Neural progenitor cell (in vitro differentiated cells): ENCODE data around the gene DIAPH3. TPM values are rescaled to one million over a fixed set of nuclear protein-coding genes. Genes with fewer than 3 reads are reported as not detected.

ENCODE experiments used
- DNase-seq: peaks from one replicate; pipeline ENCODE4 v3.0.0-alpha.2; 2016; ENCODE audit warnings: low spot score
- H2AFZ ChIP-seq: fragments of 200-600 bp; sonication (generic); replicated peaks from 2 replicates; pipeline ENCODE4 v1.6.1; 2016; ENCODE audit warnings: antibody characterized with exemption
- H3F3A ChIP-seq: fragments of 200-600 bp; sonication (generic); 2 replicates; pipeline ENCODE4 v1.6.1; 2016; ENCODE audit warnings: antibody characterized with exemption, low read depth
- H3K27ac ChIP-seq: fragments of 200-600 bp; sonication (generic); 2 replicates; pipeline ENCODE4 v1.5.1; 2016; ENCODE audit warnings: mild to moderate bottlenecking
- H3K27me3 ChIP-seq: fragments of 200-600 bp; sonication (generic); 2 replicates; pipeline ENCODE4 v1.6.1; 2016; ENCODE audit warnings: mild to moderate bottlenecking, moderate library complexity
- H3K36me3 ChIP-seq: fragments of 200-600 bp; sonication (generic); 2 replicates; pipeline ENCODE4 v1.5.1; 2016
- H3K4me1 ChIP-seq: fragments of 200-600 bp; sonication (generic); 2 replicates; pipeline ENCODE4 v1.6.1; 2016; ENCODE audit warnings: mixed run types
- H3K4me2 ChIP-seq: fragments of 200-600 bp; sonication (generic); 2 replicates; pipeline ENCODE4 v1.6.1; 2016
- H3K4me3 ChIP-seq: fragments of 200-600 bp; sonication (generic); 2 replicates; pipeline ENCODE4 v1.5.1; 2016
- H3K79me2 ChIP-seq: fragments of 200-600 bp; sonication (generic); 2 replicates; pipeline ENCODE4 v1.6.1; 2016; ENCODE audit warnings: low read depth
- H3K9ac ChIP-seq: fragments of 200-600 bp; sonication (generic); 2 replicates; pipeline ENCODE4 v1.6.1; 2016
- H3K9me3 ChIP-seq: fragments of 200-600 bp; sonication (generic); 2 replicates; pipeline ENCODE4 v1.5.1; 2016; ENCODE audit warnings: low read depth
- H4K20me1 ChIP-seq: fragments of 200-600 bp; sonication (generic); 2 replicates; pipeline ENCODE4 v1.6.1; 2016; ENCODE audit warnings: low read depth
- H3K27ac Mint-ChIP-seq: 3 replicates; pipeline ENCODE4 v1.8.0; 2021; ENCODE audit warnings: mixed read lengths
- H3K27me3 Mint-ChIP-seq: 2 replicates; pipeline ENCODE4 v1.8.0; 2022; ENCODE audit warnings: low read depth, mild to moderate bottlenecking, inconsistent platforms, moderate library complexity, mixed read lengths; ENCODE audit not compliant: insufficient read depth
- H3K36me3 Mint-ChIP-seq: 3 replicates; pipeline ENCODE4 v1.8.0; 2021; ENCODE audit warnings: mixed read lengths
- H3K4me1 Mint-ChIP-seq: 3 replicates; pipeline ENCODE4 v1.8.0; 2021; ENCODE audit warnings: mixed read lengths
- H3K4me3 Mint-ChIP-seq: 3 replicates; pipeline ENCODE4 v1.8.0; 2021; ENCODE audit warnings: mild to moderate bottlenecking, moderate library complexity, mixed read lengths
- H3K9me3 Mint-ChIP-seq: 3 replicates; pipeline ENCODE4 v1.8.0; 2020; ENCODE audit warnings: mixed read lengths
- EZH2 ChIP-seq: fragments of 200-600 bp; sonication (generic); IDR thresholded peaks from 2 replicates; pipeline ENCODE4 v1.6.1; 2017; ENCODE audit warnings: antibody characterized with exemption, mild to moderate bottlenecking, moderate library complexity
- EZH2phosphoT487 ChIP-seq: fragments of 200-600 bp; sonication (generic); IDR thresholded peaks from 2 replicates; pipeline ENCODE4 v1.6.1; 2017; ENCODE audit warnings: antibody characterized with exemption
- total RNA-seq: library from RNA; depleted of rRNA; stranded (reverse); fragments of >200 nt; gene quantifications from 2 replicates; pipeline ENCODE4 v1.2.3, GENCODE V29; 2015; ENCODE audit warnings: low replicate concordance
- TF ChIP-seq, protein P1 (sequence below): fragments of 200-600 bp; sonication (generic); IDR thresholded peaks from 2 replicates; pipeline ENCODE4 v1.5.1; 2017; ENCODE audit warnings: antibody characterized with exemption, mild to moderate bottlenecking

DIAPH3 gene
- total RNA-seq, 1 donor from 2014 or later: 51.5 TPM

DNA sequence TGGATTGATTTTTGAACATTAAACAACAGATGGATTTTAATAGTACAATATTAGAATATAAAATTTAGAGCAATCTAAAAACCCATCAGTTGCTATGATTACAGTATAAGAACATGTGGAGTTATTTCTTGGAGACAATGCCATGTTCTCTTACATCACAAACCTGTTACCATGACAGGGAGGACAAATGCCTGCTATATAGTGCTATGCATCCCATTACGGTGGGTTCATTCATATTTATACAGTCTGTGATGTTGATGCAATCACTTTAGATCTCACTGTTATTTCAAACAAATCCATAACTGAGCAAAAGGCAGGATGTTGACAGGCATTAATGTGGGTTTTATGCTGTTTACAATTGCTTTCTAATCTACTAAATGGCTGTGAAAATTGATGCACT is 467.5 kb downstream of the DIAPH3 start:
- H2AFZ ChIP-seq: no peak overlapping the region
- DNase-seq: no peak
- TF ChIP-seq EZH2 (no peak), EZH2phosphoT487 (no peak)
- TF ChIP-seq, protein P1, sequence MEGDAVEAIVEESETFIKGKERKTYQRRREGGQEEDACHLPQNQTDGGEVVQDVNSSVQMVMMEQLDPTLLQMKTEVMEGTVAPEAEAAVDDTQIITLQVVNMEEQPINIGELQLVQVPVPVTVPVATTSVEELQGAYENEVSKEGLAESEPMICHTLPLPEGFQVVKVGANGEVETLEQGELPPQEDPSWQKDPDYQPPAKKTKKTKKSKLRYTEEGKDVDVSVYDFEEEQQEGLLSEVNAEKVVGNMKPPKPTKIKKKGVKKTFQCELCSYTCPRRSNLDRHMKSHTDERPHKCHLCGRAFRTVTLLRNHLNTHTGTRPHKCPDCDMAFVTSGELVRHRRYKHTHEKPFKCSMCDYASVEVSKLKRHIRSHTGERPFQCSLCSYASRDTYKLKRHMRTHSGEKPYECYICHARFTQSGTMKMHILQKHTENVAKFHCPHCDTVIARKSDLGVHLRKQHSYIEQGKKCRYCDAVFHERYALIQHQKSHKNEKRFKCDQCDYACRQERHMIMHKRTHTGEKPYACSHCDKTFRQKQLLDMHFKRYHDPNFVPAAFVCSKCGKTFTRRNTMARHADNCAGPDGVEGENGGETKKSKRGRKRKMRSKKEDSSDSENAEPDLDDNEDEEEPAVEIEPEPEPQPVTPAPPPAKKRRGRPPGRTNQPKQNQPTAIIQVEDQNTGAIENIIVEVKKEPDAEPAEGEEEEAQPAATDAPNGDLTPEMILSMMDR: no peak

DNA sequence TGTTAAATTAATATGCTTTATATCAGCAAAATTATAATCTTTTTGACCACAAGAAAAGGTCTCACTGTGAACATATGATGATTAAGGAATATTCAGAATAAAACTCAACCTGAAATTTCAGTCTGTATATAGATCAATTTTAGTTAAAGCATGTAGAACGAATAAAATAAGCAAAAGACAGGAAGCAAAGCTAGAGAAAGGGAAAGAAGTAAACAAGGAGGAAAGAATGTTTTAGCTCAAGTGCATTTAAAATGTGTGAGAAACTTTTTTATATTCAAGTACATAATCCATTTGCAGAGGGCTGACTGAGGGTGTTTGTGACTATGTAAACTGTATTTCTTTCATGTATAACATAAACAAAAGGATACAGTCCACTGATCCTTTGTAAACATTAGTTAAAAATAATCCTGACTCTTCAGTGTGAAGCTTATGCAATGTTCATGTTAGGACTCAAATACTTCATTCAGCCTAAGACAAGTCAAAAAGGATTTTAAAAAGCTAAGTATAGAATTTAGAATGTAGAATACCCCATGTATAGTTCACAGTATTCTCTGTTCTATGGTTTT is 472.1 kb downstream of the DIAPH3 start:
- Mint-ChIP-seq H3K4me3 (no peak overlapping the region), H3K36me3 (no peaks in the 10 kb centered on the region), H3K4me1 (peaks cover 11% of the 10 kb centered on the region), H3K9me3 (no peaks in the 10 kb centered on the region), H3K27me3 (no peaks in the 10 kb centered on the region), H3K27ac (no peak overlapping the region)
- H2AFZ ChIP-seq: no peak overlapping the region
- no peak overlapping the region for H3K9ac ChIP-seq
- H3K9me3 ChIP-seq: no peaks in the 10 kb centered on the region
- H3K79me2 ChIP-seq: no peaks in the 10 kb centered on the region
- peaks cover 37% of the 10 kb centered on the region for H3K4me1 ChIP-seq
- no peak overlapping the region for H3K27ac ChIP-seq
- no peaks in the 10 kb centered on the region for H4K20me1 ChIP-seq
- no peak for DNase-seq
- H3K4me3 ChIP-seq: no peak overlapping the region
- no peaks in the 10 kb centered on the region for H3K27me3 ChIP-seq
- peaks cover 18% of the 10 kb centered on the region for H3F3A ChIP-seq
- H3K36me3 ChIP-seq: no peaks in the 10 kb centered on the region
- no peak overlapping the region for H3K4me2 ChIP-seq
- TF ChIP-seq EZH2phosphoT487 (no peak), EZH2 (no peak)
- TF ChIP-seq, protein P1: no peak

More for the DNA sequence above, 467.5 kb downstream of the DIAPH3 start:
- Mint-ChIP-seq H3K9me3 (no peaks in the 10 kb centered on the region), H3K27ac (no peak overlapping the region), H3K4me1 (peaks cover 1% of the 10 kb centered on the region), H3K4me3 (no peak overlapping the region), H3K36me3 (peaks cover 2% of the 10 kb centered on the region), H3K27me3 (peaks cover 2% of the 10 kb centered on the region)
- no peaks in the 10 kb centered on the region for H3K79me2 ChIP-seq
- H3K9ac ChIP-seq: no peak overlapping the region
- no peaks in the 10 kb centered on the region for H3K36me3 ChIP-seq
- H3K27ac ChIP-seq: no peak overlapping the region
- no peak overlapping the region for H3K4me2 ChIP-seq
- no peaks in the 10 kb centered on the region for H3F3A ChIP-seq
- no peaks in the 10 kb centered on the region for H3K9me3 ChIP-seq
- H3K4me3 ChIP-seq: no peak overlapping the region
- no peaks in the 10 kb centered on the region for H4K20me1 ChIP-seq
- H3K4me1 ChIP-seq: peaks cover 8% of the 10 kb centered on the region
- H3K27me3 ChIP-seq: no peaks in the 10 kb centered on the region

DNA sequence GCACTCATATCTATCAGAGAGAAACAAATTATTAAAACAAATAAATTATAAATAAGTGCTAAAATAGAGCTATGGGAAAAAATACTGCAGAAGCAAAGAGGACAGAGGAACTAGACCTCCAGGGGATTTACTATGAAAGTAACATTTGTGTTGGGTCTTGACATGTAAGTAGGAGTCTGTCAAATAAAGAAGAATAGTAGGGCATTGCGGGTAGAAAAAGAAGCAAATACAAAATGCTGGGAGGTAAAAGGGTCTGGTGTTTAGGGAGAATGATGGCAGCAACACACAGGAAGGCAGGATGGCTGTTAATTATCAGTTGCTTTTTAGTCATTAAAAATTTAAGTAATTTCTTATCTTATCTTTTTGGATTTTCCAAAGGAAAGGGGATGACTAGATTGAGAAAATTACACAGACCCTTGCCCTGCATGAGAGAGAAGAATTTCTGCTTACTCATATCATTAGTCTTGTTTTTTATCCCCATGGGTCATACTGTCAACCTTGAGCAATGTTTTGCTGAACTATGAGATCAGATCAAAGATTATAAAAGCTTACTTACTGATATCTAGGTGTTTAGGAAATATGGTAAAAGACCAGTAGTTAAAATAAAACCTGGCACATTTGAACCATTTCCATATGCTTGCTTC is 472.7 kb downstream of the DIAPH3 start:
- peaks cover 18% of the 10 kb centered on the region for H3F3A ChIP-seq
- H3K4me2 ChIP-seq: no peak overlapping the region
- H3K27ac ChIP-seq: no peak overlapping the region
- Mint-ChIP-seq H3K9me3 (no peaks in the 10 kb centered on the region), H3K4me3 (no peak overlapping the region), H3K27me3 (no peaks in the 10 kb centered on the region), H3K4me1 (peaks cover 13% of the 10 kb centered on the region), H3K36me3 (no peaks in the 10 kb centered on the region), H3K27ac (no peak overlapping the region)
- no peaks in the 10 kb centered on the region for H3K27me3 ChIP-seq
- H3K4me3 ChIP-seq: no peak overlapping the region
- H3K4me1 ChIP-seq: peaks cover 41% of the 10 kb centered on the region
- H4K20me1 ChIP-seq: no peaks in the 10 kb centered on the region
- H3K9ac ChIP-seq: no peak overlapping the region
- no peaks in the 10 kb centered on the region for H3K9me3 ChIP-seq
- no peak for DNase-seq
- H3K79me2 ChIP-seq: no peaks in the 10 kb centered on the region
- no peaks in the 10 kb centered on the region for H3K36me3 ChIP-seq
- H2AFZ ChIP-seq: no peak overlapping the region
- TF ChIP-seq, protein P1: no peak
- TF ChIP-seq EZH2: no peak
